SK-N-SH treated with all-trans-retinoic acid at 6 μM for 48 hours (cell line): ENCODE data around the gene CTNNA3.

Experiments used
- ATAC-seq: fragments of 200-7000 bp; cut with Tn5 transposase; 3 replicates; pipeline ENCODE4 v1.9.1; 2020; ENCODE audit warnings: mild to moderate bottlenecking, moderate library complexity
- ARNTL ChIP-seq: fragments of 450-650 bp; formaldehyde crosslinking; IDR thresholded peaks from 2 replicates; pipeline ENCODE4 v1.5.0; 2020; ENCODE audit warnings: low read depth, mild to moderate bottlenecking, moderate library complexity, borderline replicate concordance
- BACH2 ChIP-seq: fragments of 250-450 bp; sonication (Bioruptor Pico); IDR thresholded peaks from 2 replicates; pipeline ENCODE4 v1.9.0; 2021; ENCODE audit warnings: mild to moderate bottlenecking, borderline replicate concordance
- CREB5 ChIP-seq: fragments of 250-450 bp; sonication (Bioruptor Pico); IDR thresholded peaks from 2 replicates; pipeline ENCODE4 v1.5.1; 2020; ENCODE audit warnings: low read depth, mild to moderate bottlenecking, moderate library complexity
- ESRRG ChIP-seq: fragments of 250-450 bp; sonication (Bioruptor Pico); IDR thresholded peaks from 2 replicates; pipeline ENCODE4 v1.6.1; 2021; ENCODE audit warnings: mild to moderate bottlenecking
- GLIS3 ChIP-seq: fragments of 250-450 bp; sonication (Bioruptor Pico); IDR thresholded peaks from 2 replicates; pipeline ENCODE4 v1.5.0; 2020; ENCODE audit warnings: mild to moderate bottlenecking, moderate library complexity
- ISL1 ChIP-seq: fragments of 250-450 bp; sonication (Bioruptor Pico); IDR thresholded peaks from 2 replicates; pipeline ENCODE4 v2.1.2; 2022; ENCODE audit warnings: mild to moderate bottlenecking, moderate library complexity
- OSR1 ChIP-seq: fragments of 250-450 bp; sonication (Bioruptor Pico); IDR thresholded peaks from 2 replicates; pipeline ENCODE4 v1.8.0; 2022; ENCODE audit warnings: moderate library complexity, mild to moderate bottlenecking, inconsistent platforms
- PATZ1 ChIP-seq: fragments of 250-450 bp; sonication (Bioruptor Pico); IDR thresholded peaks from 2 replicates; pipeline ENCODE4 v1.8.0; 2020; ENCODE audit warnings: mild to moderate bottlenecking, moderate library complexity, borderline replicate concordance
- POU6F1 ChIP-seq: fragments of 250-450 bp; sonication (Bioruptor Pico); IDR thresholded peaks from 2 replicates; pipeline ENCODE4 v1.8.0; 2021; ENCODE audit warnings: low read depth, mild to moderate bottlenecking, moderate library complexity, borderline replicate concordance
- PPARA ChIP-seq: fragments of 250-450 bp; sonication (Bioruptor Pico); IDR thresholded peaks from 2 replicates; pipeline ENCODE4 v1.5.0; 2020; ENCODE audit warnings: mild to moderate bottlenecking, borderline replicate concordance
- RARB ChIP-seq: fragments of 250-450 bp; sonication (Bioruptor Pico); IDR thresholded peaks from 2 replicates; pipeline ENCODE4 v1.8.0; 2021; ENCODE audit warnings: mild to moderate bottlenecking, moderate library complexity
- SNAI2 ChIP-seq: fragments of 250-450 bp; sonication (Bioruptor Pico); IDR thresholded peaks from 2 replicates; pipeline ENCODE4 v1.5.0; 2020; ENCODE audit warnings: mild to moderate bottlenecking, moderate library complexity
- TCF4 ChIP-seq: fragments of 250-450 bp; sonication (Bioruptor Pico); IDR thresholded peaks from 2 replicates; pipeline ENCODE4 v1.8.0; 2021; ENCODE audit warnings: mild to moderate bottlenecking, moderate library complexity, borderline replicate concordance
- TOX ChIP-seq: fragments of 250-450 bp; sonication (Bioruptor Pico); IDR thresholded peaks from 2 replicates; pipeline ENCODE4 v1.8.0; 2021; ENCODE audit warnings: mild to moderate bottlenecking, moderate library complexity, borderline replicate concordance
- TSHZ2 ChIP-seq: fragments of 250-450 bp; sonication (Bioruptor Pico); IDR thresholded peaks from 2 replicates; pipeline ENCODE4 v1.5.0; 2020; ENCODE audit warnings: mild to moderate bottlenecking, moderate library complexity
- ZC3H10 ChIP-seq: fragments of 250-450 bp; sonication (Bioruptor Pico); IDR thresholded peaks from 2 replicates; pipeline ENCODE4 v1.5.1; 2021; ENCODE audit warnings: mild to moderate bottlenecking, moderate library complexity
- ZFP30 ChIP-seq: fragments of 450-650 bp; formaldehyde crosslinking; IDR thresholded peaks from 2 replicates; pipeline ENCODE4 v1.5.0; 2022; ENCODE audit warnings: mild to moderate bottlenecking, moderate library complexity
- ZNF565 ChIP-seq: fragments of 450-650 bp; formaldehyde crosslinking; conservative IDR thresholded peaks from 2 replicates; pipeline ENCODE4 v1.5.0; 2020; ENCODE audit warnings: low read depth, mild to moderate bottlenecking, moderate library complexity
- ZNF70 ChIP-seq: fragments of 450-650 bp; formaldehyde crosslinking; IDR thresholded peaks from 2 replicates; pipeline ENCODE4 v1.5.0; 2020; ENCODE audit warnings: mild to moderate bottlenecking, moderate library complexity
- ZNF8 ChIP-seq: fragments of 450-650 bp; formaldehyde crosslinking; IDR thresholded peaks from 2 replicates; pipeline ENCODE4 v1.5.0; 2020; ENCODE audit warnings: mild to moderate bottlenecking, moderate library complexity

Gene CTNNA3

GRCh38 chr10:66222462-66223046, 1473.4 kb downstream of the CTNNA3 start:
- no peak for ATAC-seq
- TF ChIP-seq ARNTL (CRISPR knock-in tag) (no peak), ZNF565 (no peak), TSHZ2 (no peak)
- TF ChIP-seq, all 23 proteins: peak for 0

- no peak for ATAC-seq
- TF ChIP-seq ZNF70 (CRISPR knock-in tag), result no peak
- no peak for TF ChIP-seq PPARA
- no peak for TF ChIP-seq SNAI2 (CRISPR knock-in tag)
- TF ChIP-seq GLIS3 (CRISPR knock-in tag), result no peak
- no peak for TF ChIP-seq OSR1 (CRISPR knock-in tag)
- no peak for TF ChIP-seq ESRRG (CRISPR knock-in tag)
- TF ChIP-seq TCF4 (CRISPR knock-in tag), result no peak
- TF ChIP-seq BACH2, result no peak
- no peak for TF ChIP-seq ZC3H10 (CRISPR knock-in tag)
- no peak for TF ChIP-seq CREB5 (CRISPR knock-in tag)
- TF ChIP-seq TSHZ2, result no peak
These were observed 1476.9 kb downstream of the CTNNA3 start for GRCh38 chr10:66218981-66219587.

GRCh38 chr10:66218289-66218688, 1477.7 kb downstream of the CTNNA3 start:
- TF ChIP-seq ZC3H10 (CRISPR knock-in tag) (no peak), RARB (CRISPR knock-in tag) (no peak), PATZ1 (no peak), TSHZ2 (no peak), PPARA (no peak), ZFP30 (CRISPR knock-in tag) (no peak), BACH2 (no peak), SNAI2 (CRISPR knock-in tag) (no peak), ISL1 (CRISPR knock-in tag) (no peak), ZNF565 (no peak), ZNF8 (CRISPR knock-in tag) (no peak), ZNF70 (CRISPR knock-in tag) (no peak), GLIS3 (CRISPR knock-in tag) (no peak), TOX (CRISPR knock-in tag) (no peak), ESRRG (CRISPR knock-in tag) (no peak), POU6F1 (no peak), CREB5 (CRISPR knock-in tag) (no peak)
- no peak for ATAC-seq
